ENCODE measurements around the gene CPT2.

DNA sequence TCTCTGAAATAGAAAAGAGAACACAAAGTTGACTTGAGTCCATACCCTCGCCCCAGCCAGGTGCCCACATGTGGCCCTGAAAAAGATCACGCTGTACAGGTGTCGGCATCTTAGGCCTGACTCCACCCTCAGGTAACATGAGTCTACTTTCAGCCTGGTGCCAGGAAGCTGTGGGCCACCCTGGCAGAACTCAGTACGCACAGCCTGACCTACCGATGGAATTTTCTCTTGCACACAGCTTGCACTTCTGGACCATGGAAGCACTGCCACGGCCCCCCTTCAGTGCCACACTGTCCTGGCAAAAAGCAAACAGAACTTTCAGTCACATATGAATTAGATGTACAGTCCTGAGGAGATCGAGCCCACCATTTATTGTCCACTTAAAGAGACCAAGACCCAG is 21.6 kb downstream of the CPT2 start:
- no peak for TF ChIP-seq BHLHE40 (IDR thresholded peaks at IDR 0.05; ENCODE audit: low read depth, low read length)
- TF ChIP-seq, protein P1, sequence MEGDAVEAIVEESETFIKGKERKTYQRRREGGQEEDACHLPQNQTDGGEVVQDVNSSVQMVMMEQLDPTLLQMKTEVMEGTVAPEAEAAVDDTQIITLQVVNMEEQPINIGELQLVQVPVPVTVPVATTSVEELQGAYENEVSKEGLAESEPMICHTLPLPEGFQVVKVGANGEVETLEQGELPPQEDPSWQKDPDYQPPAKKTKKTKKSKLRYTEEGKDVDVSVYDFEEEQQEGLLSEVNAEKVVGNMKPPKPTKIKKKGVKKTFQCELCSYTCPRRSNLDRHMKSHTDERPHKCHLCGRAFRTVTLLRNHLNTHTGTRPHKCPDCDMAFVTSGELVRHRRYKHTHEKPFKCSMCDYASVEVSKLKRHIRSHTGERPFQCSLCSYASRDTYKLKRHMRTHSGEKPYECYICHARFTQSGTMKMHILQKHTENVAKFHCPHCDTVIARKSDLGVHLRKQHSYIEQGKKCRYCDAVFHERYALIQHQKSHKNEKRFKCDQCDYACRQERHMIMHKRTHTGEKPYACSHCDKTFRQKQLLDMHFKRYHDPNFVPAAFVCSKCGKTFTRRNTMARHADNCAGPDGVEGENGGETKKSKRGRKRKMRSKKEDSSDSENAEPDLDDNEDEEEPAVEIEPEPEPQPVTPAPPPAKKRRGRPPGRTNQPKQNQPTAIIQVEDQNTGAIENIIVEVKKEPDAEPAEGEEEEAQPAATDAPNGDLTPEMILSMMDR (conservative IDR thresholded peaks at IDR 0.05; ENCODE audit: low read depth, low read length): no peak
- TF ChIP-seq MAFK (IDR thresholded peaks at IDR 0.05; ENCODE audit: low read depth, low read length): no peak
